OCI-LY1 (cell line): ENCODE data around the gene SSC5D.
A peak's percentile ranks its signal among the peaks of the same experiment; 100 is the strongest.

Source experiments
- H2AFZ ChIP-seq: fragments of 200-600 bp; sonication (generic), shearing (Covaris generic); 2 replicates; pipeline ENCODE4 v1.6.0; 2014; ENCODE audit warnings: antibody characterized with exemption, mild to moderate bottlenecking, low read length
- H3F3A ChIP-seq: fragments of 200-600 bp; sonication (generic), shearing (Covaris generic); 2 replicates; pipeline ENCODE4 v1.6.0; 2014; ENCODE audit warnings: mild to moderate bottlenecking, antibody characterized with exemption, low read length, moderate library complexity; ENCODE audit not compliant: insufficient read depth
- H3K27ac ChIP-seq: fragments of 200-600 bp; sonication (generic); 2 replicates; pipeline ENCODE4 v1.5.1; 2014; ENCODE audit warnings: low read length, mixed run types, mild to moderate bottlenecking, low read depth; ENCODE audit not compliant: poor library complexity, severe bottlenecking
- H3K27me3 ChIP-seq: fragments of 200-600 bp; sonication (generic); 2 replicates; pipeline ENCODE4 v1.6.0; 2014; ENCODE audit warnings: antibody characterized with exemption, mild to moderate bottlenecking, low read length, moderate library complexity; ENCODE audit not compliant: insufficient read depth
- H3K36me3 ChIP-seq: fragments of 200-600 bp; sonication (generic); 2 replicates; pipeline ENCODE4 v1.6.1; 2014; ENCODE audit warnings: mild to moderate bottlenecking, antibody characterized with exemption, low read length, moderate library complexity, mixed read lengths; ENCODE audit not compliant: insufficient read depth
- H3K4me1 ChIP-seq: fragments of 200-600 bp; sonication (generic); 2 replicates; pipeline ENCODE4 v1.5.1; 2014; ENCODE audit warnings: mild to moderate bottlenecking, low read length, moderate library complexity; ENCODE audit not compliant: insufficient read depth, severe bottlenecking
- H3K4me2 ChIP-seq: fragments of 200-600 bp; sonication (generic), shearing (Covaris generic); 2 replicates; pipeline ENCODE4 v1.6.1; 2014; ENCODE audit warnings: low read length
- H3K4me3 ChIP-seq: fragments of 200-600 bp; sonication (generic); 2 replicates; pipeline ENCODE4 v1.5.1; 2014; ENCODE audit warnings: low read length, low read depth, mild to moderate bottlenecking, mixed read lengths; ENCODE audit not compliant: poor library complexity, severe bottlenecking
- H3K79me2 ChIP-seq: fragments of 200-600 bp; shearing (Covaris generic); 2 replicates; pipeline ENCODE4 v1.6.1; 2016; ENCODE audit warnings: mixed run types, low read length, mixed read lengths; ENCODE audit not compliant: insufficient read depth
- H3K9ac ChIP-seq: fragments of 200-600 bp; sonication (generic), shearing (Covaris generic); 2 replicates; pipeline ENCODE4 v1.6.1; 2014; ENCODE audit warnings: mild to moderate bottlenecking, low read length, mixed read lengths
- H3K9me2 ChIP-seq: fragments of 200-600 bp; sonication (generic), shearing (Covaris generic); 2 replicates; pipeline ENCODE4 v1.6.1; 2014; ENCODE audit warnings: low read depth, mild to moderate bottlenecking, low read length, mixed read lengths
- H3K9me3 ChIP-seq: fragments of 200-600 bp; shearing (Covaris generic); 2 replicates; pipeline ENCODE4 v1.6.1; 2014; ENCODE audit warnings: low read length, mixed read lengths
- H4K20me1 ChIP-seq: fragments of 200-600 bp; sonication (generic), shearing (Covaris generic); 2 replicates; pipeline ENCODE4 v1.6.0; 2016; ENCODE audit warnings: mild to moderate bottlenecking, low read length; ENCODE audit not compliant: insufficient read depth
- EZH2 ChIP-seq: fragments of 200-600 bp; sonication (generic), shearing (Covaris generic); IDR thresholded peaks from 2 replicates; pipeline ENCODE4 v1.8.0; 2017; ENCODE audit warnings: borderline replicate concordance, mixed run types, mild to moderate bottlenecking, antibody characterized with exemption, low read length, moderate library complexity, mixed read lengths
- TF ChIP-seq, protein P1 (sequence below): fragments of 200-600 bp; sonication (generic), shearing (Covaris generic); IDR thresholded peaks from 2 replicates; pipeline ENCODE4 v1.5.1; 2017; ENCODE audit warnings: mild to moderate bottlenecking, antibody characterized with exemption, low read length, moderate library complexity, mixed read lengths

Gene SSC5D

DNA sequence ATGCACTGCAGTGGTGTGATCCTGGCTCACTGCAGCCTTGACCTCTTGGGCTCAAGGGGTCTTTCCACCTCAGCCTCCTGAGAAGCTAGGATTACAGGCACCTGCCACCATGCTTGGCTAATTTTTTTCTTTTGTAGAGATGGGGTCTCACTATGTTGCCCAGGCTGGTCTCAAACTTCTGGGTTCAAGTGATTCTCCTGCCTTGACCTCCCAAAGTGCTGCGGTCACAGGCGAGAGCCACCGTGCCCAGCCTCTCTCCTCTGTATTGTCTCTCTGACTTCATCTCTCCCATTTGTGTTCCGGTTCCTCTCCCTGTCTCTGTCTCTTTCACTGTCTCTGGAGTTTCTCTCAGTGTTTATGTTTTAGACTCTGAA lies 22.0 kb upstream of the SSC5D start:
- H3K4me2 ChIP-seq: no peak overlapping the region
- H3K27me3 ChIP-seq: no peaks in the 10 kb centered on the region
- TF ChIP-seq, protein P1, sequence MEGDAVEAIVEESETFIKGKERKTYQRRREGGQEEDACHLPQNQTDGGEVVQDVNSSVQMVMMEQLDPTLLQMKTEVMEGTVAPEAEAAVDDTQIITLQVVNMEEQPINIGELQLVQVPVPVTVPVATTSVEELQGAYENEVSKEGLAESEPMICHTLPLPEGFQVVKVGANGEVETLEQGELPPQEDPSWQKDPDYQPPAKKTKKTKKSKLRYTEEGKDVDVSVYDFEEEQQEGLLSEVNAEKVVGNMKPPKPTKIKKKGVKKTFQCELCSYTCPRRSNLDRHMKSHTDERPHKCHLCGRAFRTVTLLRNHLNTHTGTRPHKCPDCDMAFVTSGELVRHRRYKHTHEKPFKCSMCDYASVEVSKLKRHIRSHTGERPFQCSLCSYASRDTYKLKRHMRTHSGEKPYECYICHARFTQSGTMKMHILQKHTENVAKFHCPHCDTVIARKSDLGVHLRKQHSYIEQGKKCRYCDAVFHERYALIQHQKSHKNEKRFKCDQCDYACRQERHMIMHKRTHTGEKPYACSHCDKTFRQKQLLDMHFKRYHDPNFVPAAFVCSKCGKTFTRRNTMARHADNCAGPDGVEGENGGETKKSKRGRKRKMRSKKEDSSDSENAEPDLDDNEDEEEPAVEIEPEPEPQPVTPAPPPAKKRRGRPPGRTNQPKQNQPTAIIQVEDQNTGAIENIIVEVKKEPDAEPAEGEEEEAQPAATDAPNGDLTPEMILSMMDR: no peak
- no peak for TF ChIP-seq EZH2
- H3K9ac ChIP-seq: no peak overlapping the region
- no peak overlapping the region for H3K27ac ChIP-seq
- no peaks in the 10 kb centered on the region for H3K79me2 ChIP-seq
- no peak overlapping the region for H3K4me3 ChIP-seq
- no peaks in the 10 kb centered on the region for H3K9me2 ChIP-seq
- H3K9me3 ChIP-seq: no peaks in the 10 kb centered on the region
- no peaks in the 10 kb centered on the region for H3F3A ChIP-seq
- H2AFZ ChIP-seq: no peak overlapping the region
- no peaks in the 10 kb centered on the region for H3K36me3 ChIP-seq
- H3K4me1 ChIP-seq: peaks cover 5% of the 10 kb centered on the region
- no peaks in the 10 kb centered on the region for H4K20me1 ChIP-seq

DNA sequence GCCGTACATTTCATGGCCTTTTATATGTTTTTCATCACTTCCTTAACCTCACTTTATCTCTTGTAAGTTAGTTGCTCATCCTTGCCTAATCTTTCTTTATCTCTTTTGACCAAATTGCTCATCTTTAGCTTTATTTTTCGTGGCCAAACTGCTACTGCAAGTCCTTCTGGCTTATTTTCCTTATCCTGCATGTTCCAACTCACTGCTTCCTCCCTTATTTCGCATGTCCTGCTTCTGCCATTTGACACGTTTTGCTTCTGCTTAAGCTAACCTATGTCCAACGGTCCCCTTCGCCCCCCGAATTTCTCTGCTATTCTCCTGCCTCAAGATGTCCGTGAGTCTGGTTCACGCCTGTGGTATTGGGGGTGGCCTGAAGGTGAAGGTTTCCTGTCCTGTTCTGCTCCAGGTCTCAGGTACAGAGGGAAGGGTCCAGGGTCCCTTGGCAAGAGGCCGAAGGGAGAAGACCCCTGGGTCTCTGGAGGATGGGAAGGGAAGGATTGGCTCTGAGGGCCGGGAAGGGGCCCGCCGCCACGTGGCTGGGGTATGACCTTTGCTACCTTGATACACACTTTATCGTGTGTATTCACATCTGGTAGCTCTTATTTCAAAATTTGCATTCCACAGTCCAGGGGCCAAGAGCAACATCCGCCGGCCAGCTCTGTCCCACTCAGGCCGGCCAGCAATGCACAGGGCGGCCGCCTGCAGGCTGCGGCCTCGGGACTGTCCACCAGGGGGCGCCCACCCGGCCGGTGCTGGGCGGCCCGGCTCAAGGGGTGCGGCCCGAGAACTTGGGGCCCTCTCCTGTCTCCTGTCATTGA lies 20.8 kb upstream of the SSC5D start:
- TF ChIP-seq, protein P1: peak; percentile 95
- TF ChIP-seq EZH2: no peak
- Histone ChIP-seq H3F3A (no peaks in the 10 kb centered on the region), H3K4me2 (no peak overlapping the region), H2AFZ (no peak overlapping the region), H3K4me1 (peaks cover under 1% of the 10 kb centered on the region), H3K9me3 (no peaks in the 10 kb centered on the region), H3K27me3 (no peaks in the 10 kb centered on the region), H3K79me2 (no peaks in the 10 kb centered on the region), H3K36me3 (no peaks in the 10 kb centered on the region), H3K9ac (no peak overlapping the region), H3K9me2 (no peaks in the 10 kb centered on the region), H3K4me3 (no peak overlapping the region), H4K20me1 (no peaks in the 10 kb centered on the region), H3K27ac (no peak overlapping the region)

DNA sequence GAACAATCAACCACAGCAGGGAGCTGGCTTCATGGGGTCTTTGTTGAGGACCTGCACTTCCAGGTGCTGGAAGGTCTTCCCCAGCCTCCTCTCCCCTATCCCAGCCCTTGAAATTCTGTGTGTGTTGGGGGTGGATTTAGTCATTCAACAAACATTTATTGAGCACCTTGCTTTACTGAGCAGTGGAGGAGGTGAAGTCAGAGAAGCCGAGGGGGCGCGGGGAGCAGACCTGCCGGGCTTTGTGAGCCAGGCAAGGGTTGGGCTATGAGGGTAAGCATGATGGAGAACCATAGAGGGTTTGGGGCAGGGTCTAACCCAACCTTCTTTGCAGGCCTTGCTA lies 20.2 kb upstream of the SSC5D start:
- H3K4me1 ChIP-seq: no peaks in the 10 kb centered on the region
- H3K79me2 ChIP-seq: no peaks in the 10 kb centered on the region
- H3K9me3 ChIP-seq: no peaks in the 10 kb centered on the region
- H3K9me2 ChIP-seq: no peaks in the 10 kb centered on the region
- no peak overlapping the region for H3K9ac ChIP-seq
- H2AFZ ChIP-seq: no peak overlapping the region
- no peak overlapping the region for H3K27ac ChIP-seq
- no peaks in the 10 kb centered on the region for H3F3A ChIP-seq
- no peak for TF ChIP-seq EZH2
- TF ChIP-seq, protein P1: peak; percentile 19; the same call in 1 of the 2 replicates
- H3K36me3 ChIP-seq: no peaks in the 10 kb centered on the region
- no peaks in the 10 kb centered on the region for H3K27me3 ChIP-seq
- no peaks in the 10 kb centered on the region for H4K20me1 ChIP-seq
- no peak overlapping the region for H3K4me2 ChIP-seq
- no peak overlapping the region for H3K4me3 ChIP-seq
